Fibroblast of the aortic adventitia (primary cell): Measurements from ENCODE around the gene GALNT12. TPM values are rescaled to one million over a fixed set of nuclear protein-coding genes. Genes with fewer than 3 reads are reported as not detected.

ENCODE experiments used
- DNase-seq: peaks from one replicate; pipeline ENCODE4 v3.0.0-alpha.2; 2010; ENCODE audit warnings: low read depth
- H3K4me3 ChIP-seq: 2 replicates; pipeline ENCODE4 v1.5.1; 2011; ENCODE audit warnings: low read depth, mild to moderate bottlenecking, control low read depth, low read length, moderate library complexity
- CTCF ChIP-seq: IDR thresholded peaks from 2 replicates; pipeline ENCODE4 v1.5.1; 2011; ENCODE audit warnings: mild to moderate bottlenecking, low read length, control low read depth, inconsistent platforms; ENCODE audit not compliant: insufficient read depth
- total RNA-seq: library from RNA; depleted of rRNA; stranded (reverse); fragments of >200 nt; gene quantifications from 2 replicates; pipeline ENCODE4 v1.2.3, GENCODE V29; 2012; ENCODE audit warnings: low replicate concordance

Gene GALNT12
- total RNA-seq, 1 donor, result 24.9 TPM

GRCh38 chr9:98781588-98782383 is 25.7 kb upstream of the GALNT12 start:
- TF ChIP-seq CTCF, result no peak
- no peak overlapping the region for H3K4me3 ChIP-seq
- no peak for DNase-seq

GRCh38 chr9:98783518-98784226 is 23.8 kb upstream of the GALNT12 start:
- no peak overlapping the region for H3K4me3 ChIP-seq
- no peak for TF ChIP-seq CTCF
- DNase-seq, result no peak

GRCh38 chr9:98784831-98785806 is 22.4 kb upstream of the GALNT12 start:
- no peak for DNase-seq
- no peak for TF ChIP-seq CTCF
- no peak overlapping the region for H3K4me3 ChIP-seq

GRCh38 chr9:98786750-98787510 is 20.5 kb upstream of the GALNT12 start:
- TF ChIP-seq CTCF, result no peak
- H3K4me3 ChIP-seq, result no peak overlapping the region
- no peak for DNase-seq

GRCh38 chr9:98787766-98788335 is 19.6 kb upstream of the GALNT12 start:
- no peak for DNase-seq
- no peak overlapping the region for H3K4me3 ChIP-seq
- TF ChIP-seq CTCF, result no peak
